Measurements from ENCODE around the gene OLIG3. TPM values are rescaled to one million over a fixed set of nuclear protein-coding genes. Genes with fewer than 3 reads are reported as not detected.

Gene OLIG3
- total RNA-seq, 1 experiment from 2014 or later = not detected

GRCh38 chr6:137498481-137499190 is 4.4 kb upstream of the OLIG3 start:
- no peaks in the 10 kb centered on the region for H3K36me3 ChIP-seq (ENCODE audit: insufficient read depth, low read length, poor library complexity, severe bottlenecking)
- TF ChIP-seq EZH2 (IDR thresholded peaks at IDR 0.05; ENCODE audit: borderline replicate concordance, low read depth, low read length, poor library complexity, severe bottlenecking) (no peak), CTCF (conservative IDR thresholded peaks at IDR 0.05; ENCODE audit: low read depth, low read length) (no peak)
- H3K27me3 ChIP-seq (replicated peaks; ENCODE audit: insufficient read depth, low read depth, low read length, poor library complexity) = peaks cover 100% of the 10 kb centered on the region
- H3K9me3 ChIP-seq (ENCODE audit: low read depth, low read length, poor library complexity, severe bottlenecking) = no peaks in the 10 kb centered on the region
- POLR2A ChIA-PET (ENCODE audit: low non-redundant PET) = no interaction called here
- H3K4me3 ChIP-seq (ENCODE audit: low read depth, low read length, poor library complexity, severe bottlenecking) = no peak overlapping the region
- no peak overlapping the region for H3K27ac ChIP-seq (ENCODE audit: low read depth, low read length, poor library complexity, severe bottlenecking)
- no TSS peak for BruUV-seq (replicated peaks)
- CTCF ChIA-PET = no interaction called here
- intact Hi-C loops (cut with micrococcal nuclease; ENCODE audit: unreplicated experiment) = no loop called here
- H3K4me1 ChIP-seq (ENCODE audit: insufficient read depth, low read length, poor library complexity, severe bottlenecking) = no peaks in the 10 kb centered on the region
- DNase-seq (ENCODE audit: low spot score) = no peak

- intact Hi-C loops (cut with micrococcal nuclease; ENCODE audit: unreplicated experiment) = no loop called here
These were observed 3.7 kb upstream of the OLIG3 start for GRCh38 chr6:137497721-137498463.

More at GRCh38 chr6:137497721-137498463, 3.7 kb upstream of the OLIG3 start:
- CTCF ChIA-PET = no interaction called here
- Histone ChIP-seq H3K9me3 (ENCODE audit: low read depth, low read length, poor library complexity, severe bottlenecking) (no peaks in the 10 kb centered on the region), H3K27me3 (replicated peaks; ENCODE audit: insufficient read depth, low read depth, low read length, poor library complexity) (peaks cover 100% of the 10 kb centered on the region), H3K27ac (ENCODE audit: low read depth, low read length, poor library complexity, severe bottlenecking) (no peak overlapping the region), H3K36me3 (ENCODE audit: insufficient read depth, low read length, poor library complexity, severe bottlenecking) (no peaks in the 10 kb centered on the region), H3K4me1 (ENCODE audit: insufficient read depth, low read length, poor library complexity, severe bottlenecking) (no peaks in the 10 kb centered on the region), H3K4me3 (ENCODE audit: low read depth, low read length, poor library complexity, severe bottlenecking) (no peak overlapping the region)
- no peak for DNase-seq (ENCODE audit: low spot score)
- TF ChIP-seq EZH2 (IDR thresholded peaks at IDR 0.05; ENCODE audit: borderline replicate concordance, low read depth, low read length, poor library complexity, severe bottlenecking) (peak; percentile 97), CTCF (conservative IDR thresholded peaks at IDR 0.05; ENCODE audit: low read depth, low read length) (no peak)
- BruUV-seq (replicated peaks) = no TSS peak
- POLR2A ChIA-PET (ENCODE audit: low non-redundant PET) = no interaction called here
